WTC11 (cell line): ENCODE data around the gene CEP250. TPM values are rescaled to one million over a fixed set of nuclear protein-coding genes. Genes with fewer than 3 reads are reported as not detected.

Experiments
- ATAC-seq: fragments of 200-7000 bp; cut with Tn5 transposase; 2 replicates; pipeline ENCODE4 v1.10.0; 2021; ENCODE audit warnings: mild to moderate bottlenecking, moderate library complexity
- CTCF ChIA-PET: fragments of 300-600 bp; sonication (Branson Sonifier 250); formaldehyde crosslinking; loops from one replicate; lab custom pipeline; 2021; ENCODE audit warnings: antibody characterized with exemption; lab: Charles Lee
- POLR2A ChIA-PET: fragments of 350-600 bp; sonication (Branson Sonifier 250); formaldehyde crosslinking; loops from one replicate; lab custom pipeline; 2021; ENCODE audit warnings: antibody characterized with exemption; lab: Charles Lee
- DNase-seq: peaks from one replicate; pipeline ENCODE4 v3.0.0; 2021; ENCODE audit warnings: low spot score
- H3K27ac Mint-ChIP-seq: 2 replicates; pipeline ENCODE4 v1.8.0; 2021; ENCODE audit warnings: mixed read lengths
- H3K27me3 Mint-ChIP-seq: 2 replicates; pipeline ENCODE4 v1.8.0; 2021; ENCODE audit warnings: low read depth, mild to moderate bottlenecking, moderate library complexity, mixed read lengths
- H3K36me3 Mint-ChIP-seq: 2 replicates; pipeline ENCODE4 v1.8.0; 2021; ENCODE audit warnings: mixed read lengths
- H3K4me1 Mint-ChIP-seq: 2 replicates; pipeline ENCODE4 v1.8.0; 2022; ENCODE audit warnings: mixed read lengths
- H3K4me3 Mint-ChIP-seq: 2 replicates; pipeline ENCODE4 v1.8.0; 2021; ENCODE audit warnings: mild to moderate bottlenecking, moderate library complexity, mixed read lengths
- H3K9me3 Mint-ChIP-seq: 2 replicates; pipeline ENCODE4 v1.8.0; 2021; ENCODE audit warnings: mixed read lengths
- AFF4 ChIP-seq: sonication (generic); formaldehyde crosslinking; IDR thresholded peaks from 2 replicates; pipeline ENCODE4 v1.8.1; 2023; ENCODE audit warnings: mild to moderate bottlenecking, missing genetic modification reagents, borderline replicate concordance
- CBFB ChIP-seq: sonication (generic); formaldehyde crosslinking; IDR thresholded peaks from 2 replicates; pipeline ENCODE4 v1.8.1; 2022; ENCODE audit warnings: mild to moderate bottlenecking, low read depth, missing genetic modification reagents
- CREB1 ChIP-seq: sonication (generic); formaldehyde crosslinking; IDR thresholded peaks from 2 replicates; pipeline ENCODE4 v1.8.0; 2023; ENCODE audit warnings: mild to moderate bottlenecking, missing genetic modification reagents
- E2F4 ChIP-seq: sonication (generic); formaldehyde crosslinking; IDR thresholded peaks from 2 replicates; pipeline ENCODE4 v1.8.1; 2022; ENCODE audit warnings: low read depth, mild to moderate bottlenecking, moderate library complexity, missing genetic modification reagents, borderline replicate concordance
- ESRRA ChIP-seq: sonication (generic); formaldehyde crosslinking; IDR thresholded peaks from 2 replicates; pipeline ENCODE4 v1.8.1; 2022; ENCODE audit warnings: mild to moderate bottlenecking, missing genetic modification reagents, borderline replicate concordance
- FOXP4 ChIP-seq: sonication (generic); formaldehyde crosslinking; IDR thresholded peaks from 2 replicates; pipeline ENCODE4 v1.8.0; 2022; ENCODE audit warnings: mild to moderate bottlenecking, missing genetic modification reagents
- HMGXB4 ChIP-seq: sonication (generic); formaldehyde crosslinking; IDR thresholded peaks from 2 replicates; pipeline ENCODE4 v1.8.1; 2023; ENCODE audit warnings: mild to moderate bottlenecking, moderate library complexity, missing genetic modification reagents
- IRF2 ChIP-seq: sonication (generic); formaldehyde crosslinking; IDR thresholded peaks from 2 replicates; pipeline ENCODE4 v1.8.0; 2022; ENCODE audit warnings: low read depth, missing genetic modification reagents, borderline replicate concordance
- MXD4 ChIP-seq: fragments of 250-450 bp; sonication (Bioruptor Pico); IDR thresholded peaks from 2 replicates; pipeline ENCODE4 v1.8.0; 2021; ENCODE audit warnings: mild to moderate bottlenecking, moderate library complexity, borderline replicate concordance
- NFATC4 ChIP-seq: fragments of 250-450 bp; sonication (Bioruptor Pico); IDR thresholded peaks from 2 replicates; pipeline ENCODE4 v1.9.0; 2021; ENCODE audit warnings: mild to moderate bottlenecking
- NR1H2 ChIP-seq: sonication (generic); formaldehyde crosslinking; IDR thresholded peaks from 2 replicates; pipeline ENCODE4 v1.9.0; 2021; ENCODE audit warnings: mild to moderate bottlenecking, moderate library complexity, missing genetic modification reagents
- NR3C1 ChIP-seq: sonication (generic); formaldehyde crosslinking; conservative IDR thresholded peaks from 2 replicates; pipeline ENCODE4 v1.8.1; 2023; ENCODE audit warnings: low read depth, mild to moderate bottlenecking, missing genetic modification reagents
- PRDM15 ChIP-seq: sonication (generic); formaldehyde crosslinking; IDR thresholded peaks from 2 replicates; pipeline ENCODE4 v1.8.0; 2022; ENCODE audit warnings: missing genetic modification reagents
- SOX15 ChIP-seq: fragments of 250-450 bp; sonication (Bioruptor Pico); IDR thresholded peaks from 2 replicates; pipeline ENCODE4 v1.9.0; 2021; ENCODE audit warnings: mild to moderate bottlenecking
- SP1 ChIP-seq: sonication (generic); formaldehyde crosslinking; conservative IDR thresholded peaks from 2 replicates; pipeline ENCODE4 v1.8.1; 2022; ENCODE audit warnings: missing genetic modification reagents
- ZNF138 ChIP-seq: sonication (generic); formaldehyde crosslinking; conservative IDR thresholded peaks from 2 replicates; pipeline ENCODE4 v1.8.1; 2022; ENCODE audit warnings: mild to moderate bottlenecking, moderate library complexity, missing genetic modification reagents
- ZNF317 ChIP-seq: sonication (generic); formaldehyde crosslinking; IDR thresholded peaks from 2 replicates; pipeline ENCODE4 v1.8.1; 2023; ENCODE audit warnings: low read depth, mild to moderate bottlenecking, moderate library complexity, missing genetic modification reagents, borderline replicate concordance
- ZNF423 ChIP-seq: fragments of 250-450 bp; sonication (Bioruptor Pico); IDR thresholded peaks from 2 replicates; pipeline ENCODE4 v2.1.2; 2022; ENCODE audit warnings: mild to moderate bottlenecking, moderate library complexity
- ZNF512 ChIP-seq: sonication (generic); formaldehyde crosslinking; IDR thresholded peaks from 2 replicates; pipeline ENCODE4 v1.8.1; 2022; ENCODE audit warnings: missing genetic modification reagents, borderline replicate concordance
- ZNF671 ChIP-seq: fragments of 250-450 bp; sonication (Bioruptor Pico); IDR thresholded peaks from 2 replicates; pipeline ENCODE4 v1.8.0; 2021; ENCODE audit warnings: mild to moderate bottlenecking
- total RNA-seq: library from RNA; stranded (reverse); gene quantifications from 3 replicates; pipeline ENCODE4 v1.2.3, GENCODE V29; 2021

The CEP250 gene
- total RNA-seq, 1 experiment from 2014 or later = 63.1 TPM

- Mint-ChIP-seq H3K4me1 (peaks cover 11% of the 10 kb centered on the region), H3K27ac (no peak overlapping the region), H3K9me3 (no peaks in the 10 kb centered on the region), H3K4me3 (peak overlapping the region; percentile 96), H3K27me3 (peaks cover 9% of the 10 kb centered on the region), H3K36me3 (peaks cover 34% of the 10 kb centered on the region)
- TF ChIP-seq HMGXB4 (CRISPR knock-in tag) = no peak
- TF ChIP-seq CBFB = no peak
- no peak for TF ChIP-seq AFF4 (CRISPR knock-in tag)
- TF ChIP-seq NR1H2 (CRISPR knock-in tag) = no peak
- TF ChIP-seq FOXP4 (CRISPR knock-in tag) = no peak
- no peak for TF ChIP-seq MXD4
- no peak for TF ChIP-seq ZNF138 (CRISPR knock-in tag)
- TF ChIP-seq SOX15 (CRISPR knock-in tag) = no peak
- TF ChIP-seq ZNF423 (CRISPR knock-in tag) = no peak
- no peak for TF ChIP-seq ZNF512
- TF ChIP-seq NFATC4 (CRISPR knock-in tag) = no peak
- TF ChIP-seq E2F4 (CRISPR knock-in tag) = no peak
- no peak for TF ChIP-seq ZNF671 (CRISPR knock-in tag)
- no peak for TF ChIP-seq ESRRA
- TF ChIP-seq IRF2 (CRISPR knock-in tag) = no peak
- no peak for TF ChIP-seq SP1 (CRISPR knock-in tag)
- ATAC-seq (no peak), DNase-seq (no peak)
- ChIA-PET CTCF (interaction anchor here (0.5 kb wide), 1 partner anchor 9 kb away, joined by 3 read pairs; no protein-coding TSS in a partner anchor), POLR2A (no interaction called here)
These were observed 44.8 kb upstream of the CEP250 start for GRCh38 chr20:35410613-35411012.

GRCh38 chr20:35421322-35421721 is 34.1 kb upstream of the CEP250 start:
- no peak for DNase-seq
- CTCF ChIA-PET = interaction anchor here (0.7 kb wide), 1 partner anchor 25 kb away, joined by 3 read pairs; no protein-coding TSS in a partner anchor
- H3K27ac Mint-ChIP-seq = no peak overlapping the region
- TF ChIP-seq PRDM15 (CRISPR knock-in tag) (no peak), CREB1 (CRISPR knock-in tag) (no peak), NR3C1 (CRISPR knock-in tag) (no peak), ZNF317 (CRISPR knock-in tag) (no peak)

More at GRCh38 chr20:35421322-35421721, 34.1 kb upstream of the CEP250 start:
- H3K4me1 Mint-ChIP-seq = no peaks in the 10 kb centered on the region
- no peak for ATAC-seq
- no peaks in the 10 kb centered on the region for H3K36me3 Mint-ChIP-seq
- H3K9me3 Mint-ChIP-seq = no peaks in the 10 kb centered on the region
- POLR2A ChIA-PET = no interaction called here
- no peak overlapping the region for H3K4me3 Mint-ChIP-seq
- peaks cover 9% of the 10 kb centered on the region for H3K27me3 Mint-ChIP-seq
